NCI-H146 (cell line): ENCODE measurements around the gene COQ8A.
"Not testable (repeated sequence)": the region's sequence is repeated elsewhere in the genome, so short reads cannot be mapped to it uniquely, and the experiment has no call there.

Experiments
- DNase-seq: peaks from one replicate; lab custom pipeline; 2025; lab: John Stamatoyannopoulos, UW

Gene COQ8A

GRCh38 chr1:226951286-226952117 lies 11.4 kb downstream of the COQ8A start:
- no peak for DNase-seq

GRCh38 chr1:226952118-226952441 lies 12.0 kb downstream of the COQ8A start:
- DNase-seq: no peak

- DNase-seq: no peak
Measured at GRCh38 chr1:226953175-226953800, 13.2 kb downstream of the COQ8A start.

GRCh38 chr1:226954337-226954736 lies 14.2 kb downstream of the COQ8A start:
- no peak for DNase-seq

- no peak for DNase-seq
Measured at GRCh38 chr1:226954777-226955176, 14.7 kb downstream of the COQ8A start.

- DNase-seq: not testable (repeated sequence)
Measured at GRCh38 chr1:226955857-226956256, 15.8 kb downstream of the COQ8A start.

GRCh38 chr1:226956942-226957713 lies 17.0 kb downstream of the COQ8A start:
- no peak for DNase-seq

- DNase-seq: no peak
Measured at GRCh38 chr1:226957714-226958113, 17.6 kb downstream of the COQ8A start.

GRCh38 chr1:226958300-226958699 lies 18.2 kb downstream of the COQ8A start:
- no peak for DNase-seq

GRCh38 chr1:226960256-226960655 lies 20.2 kb downstream of the COQ8A start:
- DNase-seq: no peak

GRCh38 chr1:226960944-226961765 lies 21.1 kb downstream of the COQ8A start:
- DNase-seq: no peak

- DNase-seq: no peak
Measured at GRCh38 chr1:226962421-226963391, 22.6 kb downstream of the COQ8A start.

- DNase-seq: no peak
Measured at GRCh38 chr1:226964068-226964425, 24.0 kb downstream of the COQ8A start.

GRCh38 chr1:226964611-226965486 lies 24.8 kb downstream of the COQ8A start:
- DNase-seq: no peak

GRCh38 chr1:226965581-226966440 lies 25.7 kb downstream of the COQ8A start:
- no peak for DNase-seq

GRCh38 chr1:226966683-226967082 lies 26.6 kb downstream of the COQ8A start:
- no peak for DNase-seq

- DNase-seq: no peak
Measured at GRCh38 chr1:226967665-226968064, 27.6 kb downstream of the COQ8A start.

- DNase-seq: no peak
Measured at GRCh38 chr1:226971765-226972164, 31.7 kb downstream of the COQ8A start.

- no peak for DNase-seq
Measured at GRCh38 chr1:226972931-226973330, 32.8 kb downstream of the COQ8A start.
